ENCODE measurements around the gene ST3GAL6. TPM values are rescaled to one million over a fixed set of nuclear protein-coding genes. Genes with fewer than 3 reads are reported as not detected.

Gene ST3GAL6
- total and polyA plus RNA-seq, 9 of the 15 experiments (the other 6 are each of a cell fraction or from before 2014, with no cell fraction given), result 0.14 TPM; not detected in 8

DNA sequence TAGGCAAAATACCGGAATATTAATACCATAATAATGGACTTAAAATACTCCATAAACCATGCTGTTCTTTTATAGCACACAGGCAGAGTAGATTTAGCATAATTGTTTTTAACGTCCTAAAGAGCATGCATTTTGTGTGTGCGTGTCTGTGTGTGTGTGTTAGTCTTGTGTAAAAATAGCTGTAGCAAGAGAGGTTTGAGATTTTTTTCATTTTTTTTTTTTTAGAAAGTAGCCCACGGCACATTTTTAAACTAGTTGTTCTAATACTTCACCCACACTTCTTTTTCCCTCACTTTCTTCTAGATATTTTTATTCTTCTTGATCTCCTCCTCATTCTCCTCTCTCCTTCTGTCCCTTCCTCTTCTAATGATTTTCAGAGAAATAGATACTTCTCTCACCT lies 7.5 kb upstream of the ST3GAL6 start:
- H3K79me2 ChIP-seq (ENCODE audit: control insufficient read depth, insufficient read depth, low read length), result no peaks in the 10 kb centered on the region
- CTCF ChIA-PET (ENCODE audit: low intra/inter-chr PET ratio), result no interaction called here
- no TSS peak for BruUV-seq (replicated peaks)
- no peaks in the 10 kb centered on the region for H3K4me1 ChIP-seq (replicated peaks in 1 of 2; ENCODE audit: control insufficient read depth in 2 of 2, insufficient read depth in 2 of 2, low read length in 2 of 2)
- no peak for ATAC-seq
- FAIRE-seq, result no peak
- H4K20me1 ChIP-seq (replicated peaks; ENCODE audit: control insufficient read depth, insufficient read depth, low read length), result no peaks in the 10 kb centered on the region
- intact Hi-C loops (cut with micrococcal nuclease) (no loop called here), in situ Hi-C loops (cut with MboI) (no loop called here)
- no peaks in the 10 kb centered on the region for H3K27me3 ChIP-seq (ENCODE audit: control insufficient read depth in 2 of 2, insufficient read depth in 2 of 2, low read length in 2 of 2)
- H3K27ac ChIP-seq (ENCODE audit: extremely low read depth, low read depth, low read length), result no peak overlapping the region
- no peak overlapping the region for H3K9ac ChIP-seq (ENCODE audit: insufficient read depth in 1 of 2, low read depth in 2 of 2, low read length in 2 of 2)
- POLR2A ChIA-PET, result no interaction called here
- H3K36me3 ChIP-seq (ENCODE audit: control insufficient read depth, insufficient read depth, low read length), result no peaks in the 10 kb centered on the region
- no peaks in the 10 kb centered on the region for H3K9me3 ChIP-seq (replicated peaks; ENCODE audit: control insufficient read depth, insufficient read depth, low read depth, low read length)
- 0% methylated on average over 4 of the region's 4 CpGs for WGBS (ENCODE audit: insufficient coverage, low coverage, missing lambda C conversion rate)
- no peak overlapping the region for H3K4me2 ChIP-seq (ENCODE audit: insufficient read depth, low read length)
- no peak for TF ChIP-seq DPF2 (IDR thresholded peaks at IDR 0.05)
- TF ChIP-seq ETV5 (CRISPR knock-in tag; IDR thresholded peaks at IDR 0.05; ENCODE audit: low read depth), result no peak
- TF ChIP-seq, protein P1, sequence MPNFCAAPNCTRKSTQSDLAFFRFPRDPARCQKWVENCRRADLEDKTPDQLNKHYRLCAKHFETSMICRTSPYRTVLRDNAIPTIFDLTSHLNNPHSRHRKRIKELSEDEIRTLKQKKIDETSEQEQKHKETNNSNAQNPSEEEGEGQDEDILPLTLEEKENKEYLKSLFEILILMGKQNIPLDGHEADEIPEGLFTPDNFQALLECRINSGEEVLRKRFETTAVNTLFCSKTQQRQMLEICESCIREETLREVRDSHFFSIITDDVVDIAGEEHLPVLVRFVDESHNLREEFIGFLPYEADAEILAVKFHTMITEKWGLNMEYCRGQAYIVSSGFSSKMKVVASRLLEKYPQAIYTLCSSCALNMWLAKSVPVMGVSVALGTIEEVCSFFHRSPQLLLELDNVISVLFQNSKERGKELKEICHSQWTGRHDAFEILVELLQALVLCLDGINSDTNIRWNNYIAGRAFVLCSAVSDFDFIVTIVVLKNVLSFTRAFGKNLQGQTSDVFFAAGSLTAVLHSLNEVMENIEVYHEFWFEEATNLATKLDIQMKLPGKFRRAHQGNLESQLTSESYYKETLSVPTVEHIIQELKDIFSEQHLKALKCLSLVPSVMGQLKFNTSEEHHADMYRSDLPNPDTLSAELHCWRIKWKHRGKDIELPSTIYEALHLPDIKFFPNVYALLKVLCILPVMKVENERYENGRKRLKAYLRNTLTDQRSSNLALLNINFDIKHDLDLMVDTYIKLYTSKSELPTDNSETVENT (CRISPR knock-in tag; IDR thresholded peaks at IDR 0.05), result no peak
- TF ChIP-seq, protein P2, sequence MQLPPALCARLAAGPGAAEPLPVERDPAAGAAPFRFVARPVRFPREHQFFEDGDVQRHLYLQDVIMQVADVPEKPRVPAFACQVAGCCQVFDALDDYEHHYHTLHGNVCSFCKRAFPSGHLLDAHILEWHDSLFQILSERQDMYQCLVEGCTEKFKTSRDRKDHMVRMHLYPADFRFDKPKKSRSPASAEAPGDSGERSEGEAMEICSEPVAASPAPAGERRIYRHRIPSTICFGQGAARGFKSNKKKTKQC (CRISPR knock-in tag; IDR thresholded peaks at IDR 0.05), result no peak
- no peak for TF ChIP-seq FIP1L1 (IDR thresholded peaks at IDR 0.05; ENCODE audit: low read depth, low read length, poor library complexity, severe bottlenecking)
- TF ChIP-seq ZNF717 (CRISPR knock-in tag; IDR thresholded peaks at IDR 0.05), result no peak
- TF ChIP-seq PTBP1 (IDR thresholded peaks at IDR 0.05; ENCODE audit: low read depth, low read length), result no peak
- TF ChIP-seq ATF7 (IDR thresholded peaks at IDR 0.05), result no peak
- TF ChIP-seq ZNF586 (CRISPR knock-in tag; conservative IDR thresholded peaks at IDR 0.05), result no peak
- no peak for TF ChIP-seq ELF4 (CRISPR knock-in tag; IDR thresholded peaks at IDR 0.05)
- TF ChIP-seq CBX8 (IDR thresholded peaks at IDR 0.05; ENCODE audit: borderline replicate concordance, extremely low read depth, low read depth, low read length, poor library complexity, severe bottlenecking), result no peak
- TF ChIP-seq, protein P3, sequence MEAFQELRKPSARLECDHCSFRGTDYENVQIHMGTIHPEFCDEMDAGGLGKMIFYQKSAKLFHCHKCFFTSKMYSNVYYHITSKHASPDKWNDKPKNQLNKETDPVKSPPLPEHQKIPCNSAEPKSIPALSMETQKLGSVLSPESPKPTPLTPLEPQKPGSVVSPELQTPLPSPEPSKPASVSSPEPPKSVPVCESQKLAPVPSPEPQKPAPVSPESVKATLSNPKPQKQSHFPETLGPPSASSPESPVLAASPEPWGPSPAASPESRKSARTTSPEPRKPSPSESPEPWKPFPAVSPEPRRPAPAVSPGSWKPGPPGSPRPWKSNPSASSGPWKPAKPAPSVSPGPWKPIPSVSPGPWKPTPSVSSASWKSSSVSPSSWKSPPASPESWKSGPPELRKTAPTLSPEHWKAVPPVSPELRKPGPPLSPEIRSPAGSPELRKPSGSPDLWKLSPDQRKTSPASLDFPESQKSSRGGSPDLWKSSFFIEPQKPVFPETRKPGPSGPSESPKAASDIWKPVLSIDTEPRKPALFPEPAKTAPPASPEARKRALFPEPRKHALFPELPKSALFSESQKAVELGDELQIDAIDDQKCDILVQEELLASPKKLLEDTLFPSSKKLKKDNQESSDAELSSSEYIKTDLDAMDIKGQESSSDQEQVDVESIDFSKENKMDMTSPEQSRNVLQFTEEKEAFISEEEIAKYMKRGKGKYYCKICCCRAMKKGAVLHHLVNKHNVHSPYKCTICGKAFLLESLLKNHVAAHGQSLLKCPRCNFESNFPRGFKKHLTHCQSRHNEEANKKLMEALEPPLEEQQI (IDR thresholded peaks at IDR 0.05), result no peak
- H2AFZ ChIP-seq (ENCODE audit: low read depth, low read length), result no peak overlapping the region
- DNase-seq (ENCODE audit: extremely low read depth in 1 of 4, low spot score in 3 of 4), result no peak
- H3K9me1 ChIP-seq (ENCODE audit: control insufficient read depth, insufficient read depth, low read length), result no peaks in the 10 kb centered on the region
- H3K4me3 ChIP-seq, result no peak overlapping the region

Measured in K562 (cell line).